Measurements from ENCODE around the gene VSIG10L2.

- no peak for TF ChIP-seq GATA2 (IDR thresholded peaks at IDR 0.05; ENCODE audit: low read depth, low read length)
- TF ChIP-seq GATA3 (IDR thresholded peaks at IDR 0.05; ENCODE audit: low read depth, low read length) = no peak
Observed at GRCh38 chr11:125941619-125942611, 3.9 kb upstream of the VSIG10L2 start.

Measured in SH-SY5Y (cell line).